NCI-H82 treated with DMSO at 0.1 percent for 48 hours (cell line): Measurements from ENCODE around the gene FBLN7.

Experiments
- DNase-seq: peaks from one replicate; lab custom pipeline; 2025; ENCODE audit not compliant: unreplicated experiment; lab: John Stamatoyannopoulos, UW

FBLN7 gene

GRCh38 chr2:112220186-112220585 is 82.0 kb downstream of the FBLN7 start:
- no peak for DNase-seq

GRCh38 chr2:112220831-112221230 is 82.6 kb downstream of the FBLN7 start:
- no peak for DNase-seq

GRCh38 chr2:112229348-112229747 is 91.2 kb downstream of the FBLN7 start:
- no peak for DNase-seq

- DNase-seq = no peak
Observed at GRCh38 chr2:112230371-112230770, 92.2 kb downstream of the FBLN7 start.
